ENCODE measurements around the gene ZFP92.

- TF ChIP-seq POLR2A (IDR thresholded peaks at IDR 0.05) (no peak), POLR2AphosphoS5 (IDR thresholded peaks at IDR 0.05) (no peak)
- TF ChIP-seq, protein P1, sequence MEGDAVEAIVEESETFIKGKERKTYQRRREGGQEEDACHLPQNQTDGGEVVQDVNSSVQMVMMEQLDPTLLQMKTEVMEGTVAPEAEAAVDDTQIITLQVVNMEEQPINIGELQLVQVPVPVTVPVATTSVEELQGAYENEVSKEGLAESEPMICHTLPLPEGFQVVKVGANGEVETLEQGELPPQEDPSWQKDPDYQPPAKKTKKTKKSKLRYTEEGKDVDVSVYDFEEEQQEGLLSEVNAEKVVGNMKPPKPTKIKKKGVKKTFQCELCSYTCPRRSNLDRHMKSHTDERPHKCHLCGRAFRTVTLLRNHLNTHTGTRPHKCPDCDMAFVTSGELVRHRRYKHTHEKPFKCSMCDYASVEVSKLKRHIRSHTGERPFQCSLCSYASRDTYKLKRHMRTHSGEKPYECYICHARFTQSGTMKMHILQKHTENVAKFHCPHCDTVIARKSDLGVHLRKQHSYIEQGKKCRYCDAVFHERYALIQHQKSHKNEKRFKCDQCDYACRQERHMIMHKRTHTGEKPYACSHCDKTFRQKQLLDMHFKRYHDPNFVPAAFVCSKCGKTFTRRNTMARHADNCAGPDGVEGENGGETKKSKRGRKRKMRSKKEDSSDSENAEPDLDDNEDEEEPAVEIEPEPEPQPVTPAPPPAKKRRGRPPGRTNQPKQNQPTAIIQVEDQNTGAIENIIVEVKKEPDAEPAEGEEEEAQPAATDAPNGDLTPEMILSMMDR (IDR thresholded peaks at IDR 0.05), result no peak
These were observed 26.9 kb upstream of the ZFP92 start for GRCh38 chrX:153384390-153384789.

All from gastroesophageal sphincter (tissue), 3 donors.